Measurements from ENCODE around the gene ZBTB11.
"Not testable (repeated sequence)": the region's sequence is repeated elsewhere in the genome, so short reads cannot be mapped to it uniquely, and the experiment has no call there.

The ZBTB11 gene

DNA sequence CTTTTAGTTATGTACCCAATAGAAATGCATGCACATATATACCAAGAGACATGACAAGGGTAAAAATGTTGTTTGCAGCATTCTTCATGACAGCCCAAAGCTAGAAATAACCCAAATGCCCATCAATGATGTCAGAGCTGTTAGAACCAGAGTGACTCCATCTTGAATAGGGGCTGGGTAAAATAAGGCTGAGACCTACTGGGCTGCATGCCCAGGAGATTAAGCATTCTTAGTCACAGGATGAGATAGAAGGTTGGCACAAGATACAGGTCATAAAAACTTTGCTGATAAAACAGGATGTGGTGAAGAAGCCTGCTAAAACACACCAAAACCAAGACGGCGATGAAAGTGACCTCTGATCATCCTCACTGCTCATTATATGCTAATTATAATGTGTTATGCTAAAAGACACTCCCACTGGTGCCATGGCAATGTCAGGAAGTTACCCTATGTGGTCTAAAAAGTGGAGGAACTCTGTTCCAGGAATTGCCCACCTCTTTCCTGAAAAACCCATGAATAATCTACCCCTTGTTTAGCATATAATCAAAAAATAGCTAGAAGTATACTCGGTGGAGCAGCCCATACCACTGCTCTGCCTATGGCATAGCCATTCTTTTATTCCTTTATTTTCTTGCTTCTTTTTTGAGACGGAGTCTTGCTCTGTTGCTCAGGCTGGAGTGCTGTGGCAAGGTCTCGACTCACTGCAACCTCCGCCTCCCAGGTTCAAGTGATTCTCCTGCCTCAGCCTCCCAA, 32.9 kb downstream of the ZBTB11 start:
- DNase-seq (ENCODE audit: low read depth): peak; percentile 6

GRCh38 chr3:101643009-101643844, 33.7 kb downstream of the ZBTB11 start:
- no peak for DNase-seq (ENCODE audit: low read depth)

DNA sequence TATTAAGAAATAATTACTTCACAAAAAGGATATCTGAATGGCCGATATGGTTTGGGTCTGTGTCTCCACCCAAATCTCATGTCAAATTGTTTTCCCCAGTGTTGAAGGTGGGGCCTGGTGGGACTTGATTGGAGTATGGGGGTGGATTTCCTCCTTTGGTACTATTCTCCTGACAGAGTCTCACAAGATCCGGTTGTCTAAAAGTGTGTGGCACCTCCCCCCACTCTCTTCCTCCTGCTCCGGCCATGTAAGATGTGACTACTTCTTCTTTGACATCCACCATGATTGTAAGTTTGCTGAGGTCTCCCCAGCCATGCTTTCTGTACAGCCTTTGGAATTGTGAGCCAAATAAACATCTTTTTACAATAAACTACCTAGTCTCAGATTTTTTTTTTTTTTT, 34.5 kb downstream of the ZBTB11 start:
- DNase-seq (ENCODE audit: low read depth): no peak

GRCh38 chr3:101641397-101642115, 35.4 kb downstream of the ZBTB11 start:
- DNase-seq (ENCODE audit: low read depth): not testable (repeated sequence)

GRCh38 chr3:101640256-101640655, 36.7 kb downstream of the ZBTB11 start:
- DNase-seq (ENCODE audit: low read depth): no peak

- no peak for DNase-seq (ENCODE audit: low read depth)
Measured at GRCh38 chr3:101639280-101639963, 37.5 kb downstream of the ZBTB11 start.

DNA sequence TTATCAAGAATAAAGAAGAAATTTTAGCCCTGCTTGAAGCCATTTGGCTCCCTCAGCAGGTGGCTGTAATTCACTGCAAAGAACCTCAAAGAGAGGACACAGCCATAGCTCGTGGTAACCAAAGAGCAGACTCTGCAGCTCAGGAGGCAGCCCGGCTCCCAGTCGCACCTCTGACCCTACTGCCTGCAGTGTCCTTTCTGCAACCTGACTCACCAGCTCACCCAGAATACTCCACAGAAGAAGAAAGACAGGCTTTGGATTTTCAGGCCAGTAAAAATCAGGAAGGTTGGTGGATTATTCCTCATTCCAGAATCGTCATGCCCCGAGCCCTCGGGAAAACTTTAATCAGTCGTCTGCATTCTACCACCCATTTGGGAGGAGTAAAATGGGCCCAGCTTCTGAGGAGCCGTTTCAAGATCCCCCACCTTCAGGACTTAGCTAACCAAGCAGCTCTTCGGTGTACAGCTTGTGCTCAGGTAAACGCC, 38.6 kb downstream of the ZBTB11 start:
- no peak for DNase-seq (ENCODE audit: low read depth)

GRCh38 chr3:101637451-101637850, 39.5 kb downstream of the ZBTB11 start:
- DNase-seq (ENCODE audit: low read depth): no peak

DNA sequence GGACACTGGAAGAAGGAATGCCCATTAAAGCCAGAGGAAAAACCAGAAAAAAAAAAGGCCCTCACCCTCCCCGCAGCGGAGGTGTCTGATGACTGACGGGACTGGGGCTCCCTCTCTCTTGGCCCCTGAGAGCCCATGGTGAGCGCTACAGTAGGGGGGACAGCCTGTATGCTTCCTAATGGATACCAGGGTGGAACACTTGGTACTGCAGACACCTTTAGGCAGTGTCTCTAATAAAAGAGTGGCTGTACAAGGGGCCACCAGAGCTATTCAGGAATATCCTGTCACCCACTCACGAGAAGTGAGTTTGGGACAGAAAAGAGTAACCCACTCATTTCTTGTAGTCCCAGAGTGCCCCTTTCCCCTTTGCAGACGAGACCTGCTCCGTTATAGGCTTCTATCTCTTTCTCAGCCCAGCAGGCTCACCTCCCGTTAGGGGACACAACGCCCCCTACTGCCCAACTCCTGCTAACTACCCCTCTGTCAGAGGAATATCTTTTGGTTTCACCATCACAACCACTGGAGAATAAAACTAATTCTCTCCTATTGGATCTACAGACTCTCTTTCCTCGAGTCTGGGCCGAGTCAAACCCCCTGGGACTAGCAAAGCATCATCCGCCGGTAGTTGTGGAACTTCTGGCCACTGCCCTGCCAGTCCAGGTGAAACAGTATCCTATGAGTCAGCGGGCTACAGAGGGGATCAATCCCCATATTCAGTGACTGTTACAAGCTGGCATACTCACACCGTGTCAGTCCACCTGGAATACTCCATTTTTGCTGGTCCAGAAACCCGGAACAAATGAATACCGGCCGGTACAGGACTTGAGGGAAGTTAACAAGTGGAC, 40.8 kb downstream of the ZBTB11 start:
- DNase-seq (ENCODE audit: low read depth): peak; percentile 12

DNA sequence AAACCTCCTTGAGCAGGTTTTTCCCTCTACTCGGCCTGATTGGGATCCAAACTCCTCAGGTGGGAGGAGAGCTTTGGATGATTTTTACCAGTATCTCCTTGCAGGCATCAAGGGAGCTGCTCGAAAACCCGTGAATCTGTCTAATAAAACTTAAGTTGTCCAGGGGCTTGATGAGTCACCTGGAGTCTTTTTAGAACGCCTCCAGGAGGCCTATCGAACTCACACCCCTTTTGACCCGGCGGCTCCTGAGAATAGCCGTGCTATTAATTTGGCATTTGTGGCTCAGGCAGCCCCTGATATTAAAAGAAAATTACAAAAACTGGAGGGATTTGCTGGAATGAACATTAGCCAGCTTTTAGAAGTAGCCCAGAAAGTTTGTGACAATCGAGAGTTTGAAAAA, 41.6 kb downstream of the ZBTB11 start:
- DNase-seq (ENCODE audit: low read depth): no peak

DNA sequence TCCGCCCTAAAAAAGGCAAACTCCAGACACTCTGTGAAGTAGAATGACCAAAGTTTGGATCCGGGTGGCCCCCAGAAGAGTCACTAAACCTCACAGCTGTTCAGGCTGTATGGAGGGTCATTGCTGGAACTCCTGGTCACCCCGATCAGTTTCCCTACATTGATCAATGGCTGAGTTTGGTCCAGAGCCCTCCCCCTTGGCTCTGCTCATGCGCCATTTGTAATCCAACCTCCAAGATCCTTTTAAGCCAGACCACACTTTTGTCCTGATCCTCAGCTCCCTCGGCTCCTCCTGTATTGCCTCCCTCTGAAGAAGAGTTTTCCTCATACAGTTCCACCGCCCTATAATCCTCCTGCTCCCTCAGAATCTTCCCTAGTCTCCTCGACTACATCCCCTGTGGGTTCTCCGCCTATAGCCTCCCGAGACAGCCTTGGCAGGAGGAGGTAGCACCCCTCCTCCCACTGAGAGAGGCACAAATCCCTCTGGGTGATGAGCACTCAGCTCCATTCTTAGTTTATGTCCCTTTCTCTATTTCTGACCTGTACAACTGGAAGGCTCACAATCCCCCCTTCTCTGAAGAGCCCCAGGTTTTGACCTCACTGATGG, 42.2 kb downstream of the ZBTB11 start:
- DNase-seq (ENCODE audit: low read depth): no peak

- DNase-seq (ENCODE audit: low read depth): no peak
Measured at GRCh38 chr3:101633186-101633585, 43.7 kb downstream of the ZBTB11 start.

DNA sequence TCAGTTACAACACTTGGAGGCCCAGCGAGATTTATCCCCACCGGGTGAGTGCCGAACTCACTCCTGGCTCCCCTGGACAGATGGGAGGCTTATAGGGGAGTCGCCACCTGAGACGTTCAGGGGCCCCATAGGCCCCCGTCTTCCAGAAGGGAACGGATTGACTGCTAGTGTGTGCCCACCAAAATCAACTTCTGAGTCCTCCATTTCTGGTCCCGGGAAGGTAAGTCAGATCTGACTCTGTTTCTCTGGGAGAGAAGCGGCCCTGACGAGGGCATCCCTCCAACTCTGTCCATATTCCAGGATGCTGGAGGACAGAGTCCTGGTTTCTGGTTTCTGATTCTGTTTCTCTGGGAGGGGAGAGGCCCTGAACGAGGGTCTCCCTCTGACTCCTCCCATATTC, 44.3 kb downstream of the ZBTB11 start:
- DNase-seq (ENCODE audit: low read depth): no peak

DNA sequence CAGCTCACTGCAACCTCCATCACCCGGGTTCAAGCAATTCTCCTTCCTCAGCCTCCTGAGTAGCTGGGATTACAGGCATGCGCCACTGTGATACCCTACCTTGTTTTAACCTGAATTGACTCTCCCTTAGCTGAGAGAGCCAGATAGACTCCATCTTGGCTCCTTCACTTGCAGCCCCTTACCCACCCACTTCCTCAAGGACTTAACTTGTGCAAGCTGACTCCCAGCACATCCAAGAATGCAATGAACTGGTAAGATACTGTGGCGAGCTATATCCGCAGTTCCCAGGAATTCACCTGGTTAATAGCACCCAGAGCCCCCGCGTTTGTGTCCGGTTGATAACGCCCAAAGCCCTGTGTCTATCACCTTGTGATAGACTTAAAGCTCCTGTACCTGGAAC, 45.0 kb downstream of the ZBTB11 start:
- DNase-seq (ENCODE audit: low read depth): not testable (repeated sequence)

- no peak for DNase-seq (ENCODE audit: low read depth)
Measured at GRCh38 chr3:101631098-101631796, 45.7 kb downstream of the ZBTB11 start.

GRCh38 chr3:101629219-101629618, 47.7 kb downstream of the ZBTB11 start:
- no peak for DNase-seq (ENCODE audit: low read depth)

DNA sequence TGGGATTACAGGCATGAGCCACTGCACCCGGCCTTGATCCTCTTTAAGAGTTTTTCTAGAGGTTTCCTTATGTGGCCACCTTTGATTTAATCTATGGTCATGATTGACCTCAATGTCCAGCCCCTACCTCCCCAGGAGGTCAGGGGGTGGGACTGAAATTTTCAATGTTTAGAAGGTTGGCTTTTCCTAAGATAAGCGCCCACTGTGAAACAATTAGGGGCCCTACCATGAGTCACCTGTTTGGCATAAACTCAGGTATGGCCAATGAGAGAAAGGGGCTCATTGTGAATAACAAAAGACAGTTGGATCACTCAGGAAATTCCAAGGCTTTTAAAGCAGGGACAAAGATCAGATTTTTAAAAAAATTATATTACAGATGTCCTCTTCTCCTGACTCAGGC, 51.1 kb downstream of the ZBTB11 start:
- no peak for DNase-seq (ENCODE audit: low read depth)

GRCh38 chr3:101624857-101625256, 52.1 kb downstream of the ZBTB11 start:
- DNase-seq (ENCODE audit: low read depth): no peak

GRCh38 chr3:101623656-101624055, 53.3 kb downstream of the ZBTB11 start:
- DNase-seq (ENCODE audit: low read depth): no peak

DNA sequence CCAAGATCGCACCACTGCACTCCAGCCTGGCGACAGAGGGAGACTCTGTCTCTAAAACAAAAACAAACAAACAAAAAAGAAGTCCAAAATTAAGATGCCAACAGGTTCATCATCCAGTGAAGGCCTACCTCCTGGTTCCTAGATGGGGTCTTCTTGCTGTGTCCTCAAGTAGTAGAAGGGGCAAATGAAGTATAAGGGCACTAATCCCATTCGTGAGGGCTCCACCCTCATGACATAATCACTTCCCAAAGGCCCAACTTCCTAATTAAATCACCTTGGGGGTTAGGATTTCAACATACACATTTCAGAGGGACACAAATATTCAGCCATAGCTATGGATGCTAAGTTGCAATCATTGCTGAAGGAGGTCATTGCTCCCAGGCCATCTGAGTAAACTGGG, 57.2 kb downstream of the ZBTB11 start:
- DNase-seq (ENCODE audit: low read depth): no peak

All from fibroblast of the conjunctiva (primary cell).